Islet precursor cell (in vitro differentiated cells): ENCODE data around the gene PAAF1.

ENCODE experiments used
- DNase-seq: peaks from one replicate; pipeline ENCODE4 v3.0.0-alpha.2; 2018

The PAAF1 gene

DNA sequence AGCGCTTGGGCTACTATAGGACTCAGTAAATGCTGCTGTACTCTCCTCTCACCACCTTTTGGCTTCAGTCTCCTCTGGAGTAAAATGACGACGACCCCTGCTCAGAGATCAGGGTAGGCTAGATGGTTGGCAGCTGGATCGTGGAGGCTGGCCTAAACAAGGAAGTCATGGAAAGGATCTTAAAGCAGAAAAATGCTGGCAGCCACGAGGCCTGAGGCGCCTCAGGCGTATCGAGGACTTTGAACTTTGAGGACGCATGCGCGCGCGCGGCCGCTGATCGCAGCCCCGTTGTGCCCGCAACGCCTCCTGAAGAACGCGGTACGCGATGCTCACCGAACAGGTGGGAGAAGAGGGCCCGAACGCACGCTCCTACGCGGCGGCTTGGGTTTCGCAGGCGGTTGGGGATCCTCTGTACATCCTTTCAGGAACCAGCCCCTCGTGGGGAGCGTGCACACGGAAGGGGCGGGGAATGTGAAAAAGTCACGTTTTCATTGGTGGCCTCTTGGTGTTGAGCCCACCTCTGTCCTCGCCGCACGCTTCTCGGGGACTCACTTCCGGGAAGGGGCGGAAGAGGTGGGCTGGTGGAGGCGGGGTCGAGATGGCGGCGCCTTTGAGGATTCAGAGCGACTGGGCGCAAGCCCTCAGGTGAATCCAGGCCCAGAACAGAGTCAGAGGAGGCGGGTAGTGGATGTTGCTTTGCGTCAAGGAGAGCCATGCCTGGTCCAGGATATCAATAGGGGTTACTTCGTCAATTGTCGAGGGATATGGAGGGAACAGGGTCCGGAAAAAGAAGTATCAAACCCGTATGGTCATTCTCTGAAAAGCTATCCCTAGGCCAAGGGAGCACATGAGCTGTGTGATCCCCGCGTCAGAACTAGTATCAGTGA, at the start of gene PAAF1, which contains the start of gene COA4:
Gene PAAF1 (plus strand): TSS at position 576 of the 887 bp plus-strand sequence. CDS start 23 bp downstream, at position 599.
Gene COA4 (minus strand): TSS at position 423 of the 887 bp plus-strand sequence. CDS start 3,468 bp downstream, outside the sequence.
- DNase-seq: peak; percentile 98

GRCh38 chr11:73830261-73830660, 46.5 kb upstream of the PAAF1 start:
- DNase-seq: no peak

DNA sequence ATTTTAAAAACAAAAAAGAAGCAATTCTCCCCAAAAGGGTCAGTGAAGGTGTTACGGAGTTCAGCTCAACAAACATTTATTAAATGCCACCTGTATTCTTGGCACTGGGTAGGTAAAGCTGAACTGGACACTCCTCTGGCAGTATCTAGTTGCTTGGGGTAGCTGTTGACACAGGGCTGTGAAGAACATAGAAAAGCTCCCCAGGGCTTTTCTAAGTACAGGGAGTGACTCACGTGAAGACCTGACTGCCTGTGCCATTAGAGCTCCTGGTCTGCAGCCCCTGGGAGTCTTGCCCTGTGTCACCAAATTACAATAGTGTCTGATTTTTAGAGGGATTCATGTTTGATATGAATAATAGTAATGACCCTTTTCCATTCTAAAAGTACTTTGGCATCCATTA, 43.7 kb upstream of the PAAF1 start:
- no peak for DNase-seq

- DNase-seq: peak; percentile 78
Observed at GRCh38 chr11:73838443-73839122, 38.2 kb upstream of the PAAF1 start.

DNA sequence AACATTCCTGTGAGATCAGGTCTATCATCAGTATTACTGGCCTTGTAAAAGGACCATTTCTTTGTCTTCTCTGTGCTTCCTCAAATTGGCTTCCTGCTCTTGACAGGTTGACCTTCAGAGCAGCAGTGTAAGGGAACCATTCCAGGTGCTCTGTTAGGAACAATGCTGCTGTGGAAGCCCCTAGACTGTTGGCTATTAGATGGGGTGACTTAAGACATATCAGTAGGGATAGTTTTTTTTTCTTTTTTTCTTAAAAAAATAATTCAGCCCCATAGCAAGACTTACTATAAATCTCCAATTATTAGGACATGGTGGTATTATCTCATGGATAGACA, 37.7 kb upstream of the PAAF1 start:
- DNase-seq: no peak

DNA sequence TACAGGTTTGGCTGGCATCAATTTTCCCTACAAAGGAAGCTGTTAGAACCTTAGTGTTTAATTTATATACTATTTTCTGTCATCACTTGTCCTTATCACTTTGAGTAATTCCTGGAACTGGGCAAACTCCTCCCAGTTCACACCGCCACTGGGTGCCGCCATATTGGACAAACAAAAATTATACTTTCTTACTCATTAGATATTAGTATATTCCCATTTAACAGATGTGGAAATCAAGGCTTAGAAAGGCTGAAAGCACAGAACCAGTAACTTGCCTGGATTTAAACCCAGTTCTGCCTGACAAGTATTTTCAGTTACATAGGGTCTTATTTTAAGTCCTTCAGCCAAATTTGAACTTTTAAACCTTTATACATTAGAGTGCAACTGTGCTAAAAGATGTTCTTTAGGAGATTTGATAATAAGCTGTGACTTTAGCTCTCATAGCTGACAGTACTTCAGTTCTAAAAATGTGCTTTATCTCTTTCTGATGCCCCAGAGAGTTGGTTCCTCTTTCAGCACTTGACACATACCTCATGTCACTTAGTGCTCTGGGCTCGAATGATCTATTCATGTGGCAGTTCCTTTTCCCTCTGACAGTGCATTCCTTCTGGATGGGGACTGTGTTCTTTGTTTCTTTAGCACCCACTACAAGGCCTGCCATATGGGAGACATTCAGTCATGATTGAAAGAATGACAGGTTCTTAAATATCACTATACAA, 25.6 kb upstream of the PAAF1 start:
- no peak for DNase-seq

DNA sequence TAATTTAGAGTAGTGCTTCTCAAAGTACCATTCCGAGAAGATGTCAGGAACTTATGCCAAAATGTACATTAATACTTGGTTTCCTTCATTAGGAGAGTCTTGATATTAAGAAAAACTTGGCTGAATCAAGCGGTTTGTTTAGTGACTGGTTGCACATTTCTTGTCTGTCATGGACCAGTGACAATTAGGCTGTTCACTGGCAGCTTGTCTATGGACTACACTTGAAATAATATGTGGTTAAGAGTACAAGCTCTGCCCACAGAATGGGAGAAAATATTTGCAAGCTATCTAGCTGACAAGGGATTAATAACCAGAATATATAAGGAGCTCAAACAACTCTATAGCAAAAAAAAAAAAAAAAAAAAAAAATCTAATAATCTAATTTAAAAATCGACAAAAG, 24.8 kb upstream of the PAAF1 start:
- no peak for DNase-seq

DNA sequence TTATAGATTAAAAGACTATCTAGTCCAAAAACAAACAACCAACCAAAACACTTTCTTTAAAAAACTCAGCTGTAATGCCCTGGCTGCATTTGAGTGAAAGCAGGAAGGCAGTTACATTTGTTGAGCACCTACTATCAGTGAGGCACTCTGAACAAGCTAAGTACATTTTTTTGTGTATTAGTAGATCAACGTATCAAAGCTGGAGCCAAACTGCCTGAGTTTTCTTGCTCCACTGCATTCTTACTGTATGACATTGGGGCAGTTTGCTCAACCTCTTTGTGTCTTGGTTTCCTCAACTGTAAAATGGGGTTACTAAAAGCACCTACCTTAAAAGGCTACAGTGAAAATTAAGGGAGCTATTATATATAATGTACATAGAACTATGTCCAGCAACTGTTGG, 22.1 kb upstream of the PAAF1 start:
- DNase-seq: no peak

DNA sequence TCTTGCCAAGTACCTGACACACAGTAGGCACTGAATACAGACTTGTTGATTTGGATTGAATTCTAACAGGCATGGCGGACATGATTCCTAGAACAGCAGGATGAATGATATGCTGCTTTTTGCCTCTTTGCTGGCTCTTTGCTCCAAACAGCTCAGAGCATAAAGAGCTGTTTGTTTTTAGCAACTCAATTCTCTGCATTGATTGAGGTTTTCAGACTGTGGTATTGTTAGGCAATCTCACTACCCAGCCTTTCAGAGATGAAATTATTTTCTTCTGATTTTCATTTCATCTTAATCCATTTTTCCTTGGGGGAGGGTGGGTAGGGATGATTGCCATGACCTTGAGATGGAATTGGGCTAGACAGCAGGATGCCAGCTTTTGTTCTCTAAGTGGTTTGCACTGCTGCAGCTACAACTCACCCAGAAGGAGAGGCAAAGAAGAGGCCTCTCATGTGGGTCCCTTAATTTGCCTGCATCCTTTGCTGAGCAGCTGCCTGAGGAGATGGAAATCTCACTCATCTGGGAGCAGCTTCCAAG, 20.7 kb upstream of the PAAF1 start:
- DNase-seq: no peak

- no peak for DNase-seq
Observed at GRCh38 chr11:73859671-73860070, 17.1 kb upstream of the PAAF1 start.

DNA sequence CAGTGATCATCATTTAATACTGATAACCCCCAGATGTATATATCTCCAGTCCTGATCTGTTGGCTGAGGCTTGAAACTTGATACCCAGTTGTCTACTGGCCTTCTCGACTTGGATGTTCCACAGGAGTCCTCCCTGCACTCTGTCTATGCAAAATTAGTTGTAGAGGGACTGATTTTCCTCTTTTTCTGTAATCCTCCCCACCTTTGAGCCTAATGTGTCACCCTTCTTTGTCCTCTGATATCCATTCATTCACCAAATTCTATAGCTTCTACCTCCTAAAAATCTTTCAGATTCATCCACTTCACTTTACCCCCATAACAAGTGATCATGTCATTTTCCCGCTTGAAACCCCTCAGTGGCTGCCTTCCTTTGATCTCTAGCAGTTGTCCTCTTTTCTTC, 16.6 kb upstream of the PAAF1 start:
- DNase-seq: no peak

GRCh38 chr11:73862986-73863385, 13.8 kb upstream of the PAAF1 start:
- DNase-seq: no peak

DNA sequence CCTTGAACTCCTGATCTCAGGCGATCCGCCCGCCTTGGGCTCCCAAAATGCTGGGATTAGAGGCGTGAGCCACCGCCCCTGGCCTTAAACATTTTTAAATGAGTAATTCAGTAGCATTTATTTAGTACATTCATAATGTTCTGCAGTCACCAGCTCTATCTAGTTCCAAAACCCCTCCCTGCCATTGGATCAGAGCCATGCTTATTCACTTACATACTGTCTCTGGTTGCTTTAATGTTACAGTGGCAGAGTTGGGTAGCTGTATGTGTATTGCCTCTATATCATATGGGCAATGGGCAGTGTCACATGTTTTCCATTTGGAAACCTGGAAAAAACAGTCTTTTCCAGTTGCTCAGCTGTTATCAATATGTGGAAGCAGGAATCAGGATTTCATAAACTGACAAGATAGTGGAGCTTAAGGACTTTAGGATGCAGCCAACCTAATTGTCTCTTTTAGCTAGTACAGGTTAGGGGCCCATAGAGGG, 10.7 kb upstream of the PAAF1 start:
- no peak for DNase-seq

DNA sequence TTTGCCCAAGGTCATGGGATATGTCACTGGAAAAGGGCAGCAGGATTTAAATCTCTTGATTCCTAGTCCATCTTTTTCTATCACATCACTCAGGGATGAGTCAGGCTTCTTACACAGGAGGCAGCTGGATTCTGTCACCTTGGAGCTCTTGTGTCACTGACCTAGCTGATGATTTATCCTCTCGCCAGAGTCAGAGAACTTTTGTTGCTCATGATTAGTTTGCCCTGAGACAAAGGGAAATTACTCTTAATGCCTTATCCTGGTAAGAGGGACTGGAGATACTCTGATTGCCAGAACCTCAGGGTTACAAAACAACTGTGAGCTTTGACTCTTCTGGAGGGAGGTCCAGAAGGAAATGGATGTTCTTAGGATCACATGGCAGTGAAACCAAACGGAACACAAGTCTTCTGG, 10.2 kb upstream of the PAAF1 start:
- peak; percentile 79 for DNase-seq

- DNase-seq: no peak
Observed at GRCh38 chr11:73869332-73869949, 7.4 kb upstream of the PAAF1 start.

GRCh38 chr11:73870261-73870660, 6.5 kb upstream of the PAAF1 start:
- no peak for DNase-seq

DNA sequence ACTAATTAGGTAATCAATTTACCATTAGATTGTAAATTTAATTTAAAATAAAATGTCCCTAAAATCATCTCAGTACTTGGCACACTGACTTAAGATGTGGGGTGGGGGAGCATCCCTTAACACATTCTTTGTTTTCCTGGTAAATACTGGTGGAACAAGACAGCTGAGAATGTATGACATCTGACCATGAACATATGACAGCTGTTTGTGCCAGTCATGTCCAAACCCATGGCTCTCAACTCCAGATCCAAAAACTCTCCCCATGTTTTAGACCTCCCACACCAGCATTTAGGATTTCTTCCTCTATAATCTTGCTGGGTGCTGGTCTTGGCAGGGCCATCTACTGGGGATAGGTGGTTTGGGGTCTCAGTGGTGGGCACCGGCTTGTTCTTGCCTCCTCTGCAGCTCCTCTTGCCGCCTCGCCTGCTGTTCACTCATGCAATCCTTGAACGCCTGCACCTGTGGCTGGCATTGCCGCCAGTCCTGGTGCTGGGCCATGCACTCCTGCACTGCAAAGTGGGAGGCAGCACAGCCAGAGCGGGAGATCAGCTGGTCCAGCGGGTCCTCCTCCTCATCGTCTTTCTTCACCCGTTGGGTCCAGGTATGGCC, 3.9 kb upstream of the PAAF1 start:
- DNase-seq: no peak

DNA sequence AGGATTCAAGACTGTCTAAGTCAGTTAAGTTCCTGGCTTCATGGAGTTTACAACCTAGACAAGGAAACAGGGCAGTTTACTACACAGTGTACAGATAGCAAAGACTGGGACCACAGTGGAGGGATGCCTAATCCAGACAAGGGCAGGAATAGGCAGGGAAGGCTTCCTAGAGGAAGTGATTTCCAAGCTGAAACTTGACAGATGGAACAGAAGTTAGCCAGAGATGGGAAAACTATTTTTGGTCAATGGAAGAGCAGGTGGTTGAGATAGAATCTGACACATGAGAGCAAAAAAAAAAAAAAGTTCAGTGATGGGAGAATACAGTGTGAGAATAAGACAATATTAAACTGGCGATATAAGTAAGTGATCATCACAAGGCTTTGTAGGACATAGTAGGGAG, 1.4 kb upstream of the PAAF1 start:
- DNase-seq: no peak

DNA sequence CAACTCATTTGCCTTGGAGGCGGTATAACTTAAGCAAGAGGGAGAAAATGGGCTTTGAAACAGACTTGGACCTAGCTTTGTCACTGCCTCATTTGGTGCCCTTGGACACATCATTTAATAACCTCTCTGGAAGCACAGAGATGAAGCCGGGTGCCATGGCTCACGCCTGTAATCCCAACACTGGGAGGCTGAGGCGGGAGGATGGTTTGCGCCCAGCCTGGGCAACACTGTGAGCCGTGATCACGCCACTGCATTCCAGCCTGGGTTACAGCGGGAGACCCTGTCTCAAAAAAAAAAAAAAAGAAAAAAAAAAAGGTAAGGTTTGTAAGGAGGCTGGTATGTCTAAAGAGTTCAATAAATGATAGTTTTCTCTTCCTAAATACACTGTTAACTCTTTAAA, 959 bp upstream of the PAAF1 start:
- no peak for DNase-seq

DNA sequence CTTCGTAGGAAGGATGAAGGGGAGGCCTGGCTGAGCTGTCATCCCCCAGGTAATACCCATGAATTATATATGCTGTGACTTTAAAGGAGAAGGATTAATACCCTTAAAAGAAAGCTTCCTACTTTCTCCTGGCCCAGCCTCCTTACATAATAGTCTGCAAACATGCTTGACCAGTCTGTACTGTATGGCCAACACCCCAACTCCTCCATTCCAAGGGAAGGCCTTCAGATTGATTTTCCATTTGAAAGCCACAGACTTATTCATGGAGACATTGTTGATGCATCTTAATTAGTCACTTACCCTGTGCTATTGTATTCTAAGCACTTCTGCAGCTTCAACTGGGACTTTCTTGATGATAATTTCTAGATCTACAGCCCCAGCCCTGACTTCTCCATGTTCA, 2.0 kb downstream of the PAAF1 start:
- no peak for DNase-seq

- DNase-seq: peak; percentile 88
Observed at GRCh38 chr11:73880449-73880848, 3.6 kb downstream of the PAAF1 start.

DNA sequence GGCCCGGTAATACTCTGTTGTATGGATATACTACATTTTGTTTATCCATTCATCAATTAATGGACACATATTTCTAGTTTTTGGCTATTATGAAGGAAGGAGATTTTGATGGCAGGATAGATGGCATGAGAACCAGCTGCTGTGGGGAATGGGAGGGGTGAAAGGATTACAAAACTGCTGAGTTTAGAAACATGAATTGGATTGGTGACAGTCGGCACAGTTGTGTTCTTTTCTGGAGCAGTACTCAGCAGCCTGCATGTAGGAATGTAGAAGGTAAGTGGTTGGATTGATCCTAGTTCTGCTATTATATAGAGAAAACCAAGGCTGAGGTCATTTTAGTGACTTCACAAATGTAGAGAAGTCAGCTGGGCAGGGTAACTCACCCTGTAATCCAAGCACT, 7.1 kb downstream of the PAAF1 start:
- DNase-seq: no peak
